ENCODE data around the gene KRT39.

Gene KRT39

DNA sequence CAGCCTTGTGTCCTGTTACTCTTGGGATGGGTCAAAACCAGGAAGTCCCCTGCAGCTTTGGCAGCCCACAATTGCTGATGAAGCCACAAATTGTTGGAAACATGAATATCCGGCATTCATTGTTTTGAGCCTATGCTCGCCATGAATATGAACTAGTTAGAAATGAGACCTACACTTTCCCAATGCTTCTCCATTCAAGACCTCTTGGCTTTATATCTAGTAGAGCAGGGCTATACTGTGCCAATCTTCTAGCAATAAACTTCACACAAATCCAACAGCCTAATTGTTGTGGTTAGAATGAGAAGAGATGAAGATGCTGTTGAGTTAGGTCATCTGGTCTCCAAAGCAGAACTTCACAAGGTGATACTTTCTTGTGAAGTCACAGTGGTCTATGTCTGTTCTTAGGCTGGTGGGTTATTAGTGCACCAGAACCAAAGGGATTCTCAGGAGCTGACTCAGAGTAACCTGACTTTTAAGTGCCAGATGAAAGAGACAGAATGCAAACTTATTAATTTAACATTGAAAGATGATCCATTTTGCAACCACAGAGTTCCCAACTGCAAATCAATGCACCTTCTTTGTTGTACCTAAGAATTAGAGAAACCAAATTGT lies 15.6 kb downstream of the KRT39 start:
- TF ChIP-seq, protein P1, sequence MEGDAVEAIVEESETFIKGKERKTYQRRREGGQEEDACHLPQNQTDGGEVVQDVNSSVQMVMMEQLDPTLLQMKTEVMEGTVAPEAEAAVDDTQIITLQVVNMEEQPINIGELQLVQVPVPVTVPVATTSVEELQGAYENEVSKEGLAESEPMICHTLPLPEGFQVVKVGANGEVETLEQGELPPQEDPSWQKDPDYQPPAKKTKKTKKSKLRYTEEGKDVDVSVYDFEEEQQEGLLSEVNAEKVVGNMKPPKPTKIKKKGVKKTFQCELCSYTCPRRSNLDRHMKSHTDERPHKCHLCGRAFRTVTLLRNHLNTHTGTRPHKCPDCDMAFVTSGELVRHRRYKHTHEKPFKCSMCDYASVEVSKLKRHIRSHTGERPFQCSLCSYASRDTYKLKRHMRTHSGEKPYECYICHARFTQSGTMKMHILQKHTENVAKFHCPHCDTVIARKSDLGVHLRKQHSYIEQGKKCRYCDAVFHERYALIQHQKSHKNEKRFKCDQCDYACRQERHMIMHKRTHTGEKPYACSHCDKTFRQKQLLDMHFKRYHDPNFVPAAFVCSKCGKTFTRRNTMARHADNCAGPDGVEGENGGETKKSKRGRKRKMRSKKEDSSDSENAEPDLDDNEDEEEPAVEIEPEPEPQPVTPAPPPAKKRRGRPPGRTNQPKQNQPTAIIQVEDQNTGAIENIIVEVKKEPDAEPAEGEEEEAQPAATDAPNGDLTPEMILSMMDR (IDR thresholded peaks at IDR 0.05): no peak

DNA sequence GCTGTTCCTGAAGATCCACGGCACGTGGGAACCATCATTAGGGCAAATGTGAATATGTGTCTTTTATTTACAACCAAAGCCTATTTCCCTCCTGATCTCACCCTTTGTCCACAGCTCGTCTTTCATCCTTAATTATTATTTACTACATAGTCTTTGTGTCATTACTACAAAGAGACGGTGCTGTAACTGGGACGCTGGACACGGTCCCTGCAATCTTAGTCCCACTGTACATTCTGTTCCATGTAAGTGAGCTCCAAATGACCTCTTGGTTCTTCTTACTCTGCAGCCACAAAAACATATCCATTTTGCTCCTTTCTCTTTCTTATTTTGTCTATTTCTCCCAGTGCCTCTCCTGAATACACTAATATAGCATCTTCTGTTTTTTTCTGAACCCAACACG lies 16.6 kb downstream of the KRT39 start:
- TF ChIP-seq, protein P1 (IDR thresholded peaks at IDR 0.05): no peak

DNA sequence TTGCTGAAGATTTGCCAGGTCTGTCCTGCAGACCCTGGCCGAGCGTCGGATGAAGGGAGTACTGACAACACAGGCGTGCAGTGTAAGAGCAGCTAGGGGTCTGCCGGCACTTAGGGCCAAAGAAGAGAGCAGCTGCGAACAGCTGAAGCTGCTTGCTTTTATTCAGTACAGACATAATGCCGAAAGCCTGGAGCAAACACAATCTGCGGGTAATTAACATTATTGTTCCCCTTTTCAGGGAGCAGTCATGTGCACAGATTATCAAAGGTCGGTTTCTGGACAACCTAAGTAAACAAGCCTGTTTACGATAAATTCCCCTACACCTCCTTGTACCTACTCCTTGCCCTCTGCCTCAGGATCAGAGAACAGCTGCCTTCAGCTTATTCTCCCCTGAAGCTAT lies 17.3 kb downstream of the KRT39 start:
- TF ChIP-seq, protein P1 (IDR thresholded peaks at IDR 0.05): no peak

GRCh38 chr17:40947929-40948328 lies 18.8 kb downstream of the KRT39 start:
- TF ChIP-seq, protein P1 (IDR thresholded peaks at IDR 0.05): no peak

DNA sequence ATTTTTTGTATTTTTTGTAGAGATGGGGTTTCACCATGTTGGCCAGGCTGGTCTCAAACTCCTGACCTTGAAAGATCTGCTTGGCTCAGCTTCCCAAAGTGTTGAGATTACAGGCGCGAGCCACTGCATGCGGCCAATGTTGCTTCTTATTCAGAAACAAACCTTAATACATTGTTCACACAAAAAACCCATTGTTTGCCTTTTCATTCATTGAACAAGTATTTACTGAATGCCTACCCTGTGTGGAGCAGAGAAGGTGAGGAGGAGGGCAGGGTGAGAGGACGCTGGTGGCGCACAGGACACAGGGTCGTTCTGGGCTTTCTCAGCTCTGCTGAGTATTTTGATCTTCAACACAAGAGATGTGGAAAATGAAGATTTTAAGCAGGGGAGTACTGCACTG lies 21.3 kb downstream of the KRT39 start:
- TF ChIP-seq, protein P1 (IDR thresholded peaks at IDR 0.05): no peak

DNA sequence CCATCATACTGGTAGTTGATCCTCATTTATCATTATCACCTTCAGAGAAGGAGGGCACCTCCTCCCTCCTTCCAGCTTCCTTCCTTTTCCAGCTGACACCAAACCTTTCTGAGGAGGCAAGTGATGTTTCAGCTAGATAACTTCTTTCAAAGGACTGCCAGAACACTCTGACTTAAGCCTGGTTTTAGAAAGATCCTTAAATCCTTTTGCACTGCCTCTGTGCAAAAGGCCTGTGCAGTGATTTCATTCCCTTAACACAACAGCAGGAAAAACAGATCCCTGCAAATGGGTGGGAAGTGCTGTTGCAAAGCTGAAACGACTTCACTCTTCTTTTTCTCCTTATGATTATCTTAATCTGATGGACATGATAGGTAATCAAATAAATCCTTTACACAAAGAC lies 22.2 kb downstream of the KRT39 start:
- TF ChIP-seq, protein P1 (IDR thresholded peaks at IDR 0.05): no peak

DNA sequence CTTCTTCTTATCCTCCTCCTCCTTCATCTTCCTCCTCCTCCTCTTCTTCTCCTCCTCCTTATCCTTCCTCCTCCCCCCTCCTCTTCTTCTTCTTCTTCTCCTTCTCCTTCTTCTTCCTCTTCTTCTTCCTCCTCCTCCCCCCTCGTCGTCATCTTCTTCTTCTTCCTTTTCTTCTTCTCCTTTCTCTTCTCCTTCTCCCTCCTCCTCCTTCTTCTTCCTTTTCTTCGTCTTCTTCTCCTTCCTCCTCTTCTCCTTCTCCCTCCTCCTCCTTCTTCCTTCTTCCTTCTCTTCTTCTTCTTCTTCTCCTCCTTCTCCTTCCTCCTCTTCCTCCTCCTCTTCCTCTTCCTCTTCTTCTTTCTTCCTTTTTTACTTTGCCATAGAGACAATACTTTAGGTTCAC lies 24.2 kb downstream of the KRT39 start:
- TF ChIP-seq, protein P1 (IDR thresholded peaks at IDR 0.05): no peak

GRCh38 chr17:40940266-40940665 lies 26.5 kb downstream of the KRT39 start:
- TF ChIP-seq, protein P1 (IDR thresholded peaks at IDR 0.05): no peak
